Gastroesophageal sphincter (tissue), 4 donors: ENCODE measurements around the gene SYNDIG1L. TPM values are rescaled to one million over a fixed set of nuclear protein-coding genes. Genes with fewer than 3 reads are reported as not detected.
A peak's percentile ranks its signal among the peaks of the same experiment; 100 is the strongest.
"Not testable (repeated sequence)": the region's sequence is repeated elsewhere in the genome, so short reads cannot be mapped to it uniquely, and the experiment has no call there.

Source experiments
- ATAC-seq: fragments of 150-250 bp; one replicate; pipeline ENCODE4 v1.9.1; 2016; ENCODE audit warnings: mild to moderate bottlenecking, moderate library complexity
- H3K27ac ChIP-seq, 4 donors: fragments of 200-600 bp; sonication (generic) in 3 of 4; 1 replicate in 3 of 4; 2 replicates in 1 of 4; pipeline ENCODE4 v1.5.1; 2016 to 2019
- H3K27me3 ChIP-seq: fragments of 200-600 bp; sonication (generic); one replicate; pipeline ENCODE4 v1.5.1; 2019
- H3K36me3 ChIP-seq, 2 donors: fragments of 200-600 bp; sonication (generic); one replicate each; pipeline ENCODE4 v1.5.1; 2019; ENCODE audit warnings: control low read depth in 1 of 2
- H3K4me1 ChIP-seq, 3 donors: fragments of 200-600 bp; sonication (generic); 1 replicate in 2 of 3; 2 replicates in 1 of 3; pipeline ENCODE4 v1.5.1; 2016 to 2019; ENCODE audit warnings: control low read depth in 2 of 3
- H3K4me3 ChIP-seq, 2 donors: fragments of 200-600 bp; sonication (generic); one replicate each; pipeline ENCODE4 v1.5.1; 2019; ENCODE audit warnings: mild to moderate bottlenecking in 1 of 2, moderate library complexity in 1 of 2
- H3K9me3 ChIP-seq, 3 donors: fragments of 200-600 bp; sonication (generic); one replicate each; pipeline ENCODE4 v1.5.1; 2017 to 2019; ENCODE audit warnings: control low read depth in 2 of 3
- EP300 ChIP-seq: sonication (generic); formaldehyde crosslinking; IDR thresholded peaks from one replicate; pipeline ENCODE4 v1.6.1; 2017; ENCODE audit warnings: antibody characterized with exemption, mild to moderate bottlenecking
- POLR2A ChIP-seq, 2 donors: fragments of 450-650 bp; IDR thresholded peaks; one replicate each; pipeline ENCODE4 v1.6.1; 2017; ENCODE audit warnings: antibody characterized with exemption in 2 of 2, mild to moderate bottlenecking in 2 of 2, moderate library complexity in 1 of 2
- POLR2AphosphoS5 ChIP-seq: sonication (generic); formaldehyde crosslinking; IDR thresholded peaks from one replicate; pipeline ENCODE4 v1.6.1; 2017; ENCODE audit warnings: antibody characterized with exemption
- WGBS, 2 donors: methylation state at CpG; one replicate each; pipeline ENCODE4 v1.1.5; 2018; ENCODE audit warnings: low coverage in 1 of 2; 5-methylcytosine and 5-hydroxymethylcytosine counted together
- total RNA-seq, 4 donors: library from RNA; depleted of rRNA; stranded (reverse); fragments of >200 nt; gene quantifications; one replicate each; pipeline ENCODE4 v1.1.0, GENCODE V29; 2016
- TF ChIP-seq, protein P1 (sequence below), 4 experiments: fragments of 200-600 bp in 2 of 4; fragments of 450-650 bp in 2 of 4; sonication (generic) in 1 of 4; IDR thresholded peaks; one replicate each; pipeline ENCODE4 v1.5.1; 2017 to 2019; ENCODE audit warnings: antibody characterized with exemption in 4 of 4, mild to moderate bottlenecking in 2 of 4, moderate library complexity in 2 of 4

Gene SYNDIG1L
- total RNA-seq, 4 donors from 2014 or later, result 0.20 to 0.47 (median 0.27) TPM; not detected in 1

- ATAC-seq, result no peak
- WGBS, 2 donors, result 95 to 100% methylated on average over 3 of the region's 3 CpGs
- H3K27ac ChIP-seq, result no peak overlapping the region
- TF ChIP-seq POLR2A (IDR thresholded peaks at IDR 0.05) (no peak), EP300 (no peak), POLR2AphosphoS5 (no peak)
- TF ChIP-seq, protein P1, sequence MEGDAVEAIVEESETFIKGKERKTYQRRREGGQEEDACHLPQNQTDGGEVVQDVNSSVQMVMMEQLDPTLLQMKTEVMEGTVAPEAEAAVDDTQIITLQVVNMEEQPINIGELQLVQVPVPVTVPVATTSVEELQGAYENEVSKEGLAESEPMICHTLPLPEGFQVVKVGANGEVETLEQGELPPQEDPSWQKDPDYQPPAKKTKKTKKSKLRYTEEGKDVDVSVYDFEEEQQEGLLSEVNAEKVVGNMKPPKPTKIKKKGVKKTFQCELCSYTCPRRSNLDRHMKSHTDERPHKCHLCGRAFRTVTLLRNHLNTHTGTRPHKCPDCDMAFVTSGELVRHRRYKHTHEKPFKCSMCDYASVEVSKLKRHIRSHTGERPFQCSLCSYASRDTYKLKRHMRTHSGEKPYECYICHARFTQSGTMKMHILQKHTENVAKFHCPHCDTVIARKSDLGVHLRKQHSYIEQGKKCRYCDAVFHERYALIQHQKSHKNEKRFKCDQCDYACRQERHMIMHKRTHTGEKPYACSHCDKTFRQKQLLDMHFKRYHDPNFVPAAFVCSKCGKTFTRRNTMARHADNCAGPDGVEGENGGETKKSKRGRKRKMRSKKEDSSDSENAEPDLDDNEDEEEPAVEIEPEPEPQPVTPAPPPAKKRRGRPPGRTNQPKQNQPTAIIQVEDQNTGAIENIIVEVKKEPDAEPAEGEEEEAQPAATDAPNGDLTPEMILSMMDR (IDR thresholded peaks at IDR 0.05), result no peak
- no peaks in the 10 kb centered on the region for H3K36me3 ChIP-seq
- H3K4me3 ChIP-seq, result no peak overlapping the region
- H3K27me3 ChIP-seq, result no peaks in the 10 kb centered on the region
- H3K9me3 ChIP-seq, result no peaks in the 10 kb centered on the region
- H3K4me1 ChIP-seq, result no peaks in the 10 kb centered on the region
Measured at GRCh38 chr14:74462993-74463392, 37.0 kb upstream of the SYNDIG1L start.

DNA sequence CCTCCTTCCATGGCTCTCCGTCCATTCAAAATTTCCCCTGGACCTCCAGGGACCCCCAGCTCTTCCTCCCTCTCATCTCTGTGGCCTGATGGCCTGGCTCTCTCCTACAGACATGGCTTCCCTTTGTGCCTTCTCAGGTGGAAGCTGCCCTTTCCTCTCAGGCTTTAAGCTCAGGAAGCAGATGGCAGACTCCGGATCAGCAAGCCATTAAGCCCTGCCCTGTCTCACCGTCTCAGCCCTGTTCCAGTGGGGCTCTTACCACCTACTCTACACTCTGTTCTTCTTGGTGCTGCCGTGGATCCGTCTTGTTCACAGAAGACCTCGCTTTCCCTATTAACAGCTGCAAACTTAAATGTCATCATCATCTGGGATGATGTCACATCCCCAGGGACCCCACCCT lies 34.0 kb upstream of the SYNDIG1L start:
- Histone ChIP-seq H3K4me3 (no peak overlapping the region), H3K36me3 (no peaks in the 10 kb centered on the region), H3K9me3 (no peaks in the 10 kb centered on the region), H3K4me1 (no peaks in the 10 kb centered on the region), H3K27ac (no peak overlapping the region), H3K27me3 (no peaks in the 10 kb centered on the region)
- ATAC-seq, result no peak
- TF ChIP-seq, protein P1 (IDR thresholded peaks at IDR 0.05), result no peak
- TF ChIP-seq EP300, result no peak
- TF ChIP-seq POLR2A (IDR thresholded peaks at IDR 0.05), result no peak
- TF ChIP-seq POLR2AphosphoS5, result no peak
- 82 to 90% methylated on average over 4 to 6 of the region's 6 CpGs for WGBS, 2 donors

DNA sequence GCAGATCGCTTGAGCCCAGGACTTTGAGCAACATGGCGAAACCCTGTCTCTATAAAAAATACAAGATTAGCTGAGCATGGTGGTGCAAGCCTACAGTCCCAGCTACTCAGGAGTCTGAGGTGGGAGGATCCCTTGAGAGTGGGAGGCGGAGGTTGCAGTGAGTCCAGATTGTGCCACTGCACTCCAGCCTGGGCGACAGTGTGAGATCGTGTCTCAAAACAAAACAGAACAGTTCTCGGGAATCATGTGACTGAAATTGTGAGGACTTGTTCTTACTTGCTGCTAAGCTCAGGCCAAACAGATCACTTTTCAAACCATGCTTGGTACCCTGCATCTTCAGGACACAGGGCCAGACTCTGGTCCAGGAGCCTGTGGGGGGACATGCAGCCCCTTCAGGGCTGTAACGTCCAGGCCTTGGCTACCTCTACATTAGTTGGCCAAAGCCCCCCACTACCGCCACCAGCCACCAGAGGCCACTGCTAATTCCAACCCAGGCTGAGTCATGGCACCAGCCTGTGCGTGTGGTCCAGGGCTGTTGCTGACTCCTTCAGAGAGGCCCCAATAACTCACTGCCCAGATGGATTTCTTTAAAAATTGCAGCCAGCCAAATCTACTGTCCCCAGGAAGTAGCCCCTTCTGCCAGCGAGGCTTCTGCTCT lies 33.4 kb upstream of the SYNDIG1L start:
- Histone ChIP-seq H3K4me3 (no peak overlapping the region), H3K4me1 (no peaks in the 10 kb centered on the region), H3K27me3 (no peaks in the 10 kb centered on the region), H3K9me3 (no peaks in the 10 kb centered on the region), H3K36me3 (no peaks in the 10 kb centered on the region), H3K27ac (no peak overlapping the region)
- TF ChIP-seq POLR2A (IDR thresholded peaks at IDR 0.05), result no peak
- TF ChIP-seq, protein P1 (IDR thresholded peaks at IDR 0.05), result peak in 2 of 4 experiments; percentile 34 to 48
- ATAC-seq, result no peak
- WGBS, 2 donors, result 68 to 90% methylated on average over 2 to 4 of the region's 10 CpGs

GRCh38 chr14:74457565-74457895 lies 31.5 kb upstream of the SYNDIG1L start:
- TF ChIP-seq POLR2A (IDR thresholded peaks at IDR 0.05), result no peak
- TF ChIP-seq, protein P1 (IDR thresholded peaks at IDR 0.05), result no peak
- no peak for TF ChIP-seq EP300
- TF ChIP-seq POLR2AphosphoS5, result no peak

DNA sequence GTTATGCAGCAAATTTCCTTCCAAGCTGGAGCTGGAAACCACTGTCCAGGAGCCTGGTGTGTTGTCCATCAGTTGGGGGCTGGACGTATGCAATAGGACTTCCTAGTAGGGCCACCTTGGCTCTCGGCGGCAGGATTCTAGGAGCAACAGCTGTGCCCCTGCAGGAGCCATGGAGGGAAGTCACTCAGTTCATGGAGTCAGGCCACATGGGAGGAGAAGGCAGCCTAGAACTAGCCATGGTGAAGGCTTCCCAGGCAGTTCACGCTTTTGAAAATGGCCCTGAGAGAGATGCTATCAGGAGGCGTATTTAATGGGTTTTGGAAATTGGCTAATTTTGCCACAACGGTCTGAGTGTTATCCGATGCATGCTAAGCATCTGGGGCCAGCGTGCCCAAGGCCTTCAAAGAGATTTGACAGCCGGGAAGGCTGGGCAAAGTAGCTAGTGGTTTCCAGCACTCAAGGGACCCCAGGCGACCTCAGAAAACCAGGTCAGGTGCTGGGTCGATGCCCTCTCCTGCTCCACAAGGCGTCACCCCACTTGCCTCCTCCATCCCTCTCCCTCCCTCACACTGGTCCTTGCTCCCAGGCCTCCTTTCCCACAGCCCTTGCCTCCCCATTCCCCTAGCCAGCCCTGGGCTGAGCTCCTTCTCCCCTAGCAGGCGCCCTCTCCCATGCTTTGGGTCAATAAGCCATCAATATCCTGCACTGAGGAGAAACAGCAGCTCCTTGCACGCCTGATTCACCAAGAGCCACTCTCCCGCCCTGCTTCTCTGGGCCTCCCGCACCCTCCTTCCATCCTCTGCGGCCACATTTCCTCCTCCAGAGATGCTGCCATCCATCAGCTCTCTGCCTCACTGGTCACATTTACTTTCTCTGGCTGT lies 30.9 kb upstream of the SYNDIG1L start:
- no peaks in the 10 kb centered on the region for H3K27me3 ChIP-seq
- TF ChIP-seq POLR2A (IDR thresholded peaks at IDR 0.05) (no peak), POLR2AphosphoS5 (no peak), EP300 (no peak)
- TF ChIP-seq, protein P1 (IDR thresholded peaks at IDR 0.05), result no peak
- no peak overlapping the region for H3K27ac ChIP-seq
- WGBS, 2 donors, result 72 to 80% methylated on average over 7 to 12 of the region's 17 CpGs
- H3K4me1 ChIP-seq, result no peaks in the 10 kb centered on the region
- H3K9me3 ChIP-seq, result no peaks in the 10 kb centered on the region
- no peaks in the 10 kb centered on the region for H3K36me3 ChIP-seq
- no peak for ATAC-seq
- H3K4me3 ChIP-seq, result no peak overlapping the region

More at GRCh38 chr14:74457565-74457895, 31.5 kb upstream of the SYNDIG1L start:
- 64% methylated on average over 4 of the region's 4 CpGs; no CpG with 5 or more reads in 1 of the 2 donors for WGBS, 2 donors
- Histone ChIP-seq H3K36me3 (no peaks in the 10 kb centered on the region), H3K27ac (no peak overlapping the region), H3K27me3 (no peaks in the 10 kb centered on the region), H3K4me3 (no peak overlapping the region), H3K9me3 (no peaks in the 10 kb centered on the region), H3K4me1 (no peaks in the 10 kb centered on the region)
- ATAC-seq, result no peak

DNA sequence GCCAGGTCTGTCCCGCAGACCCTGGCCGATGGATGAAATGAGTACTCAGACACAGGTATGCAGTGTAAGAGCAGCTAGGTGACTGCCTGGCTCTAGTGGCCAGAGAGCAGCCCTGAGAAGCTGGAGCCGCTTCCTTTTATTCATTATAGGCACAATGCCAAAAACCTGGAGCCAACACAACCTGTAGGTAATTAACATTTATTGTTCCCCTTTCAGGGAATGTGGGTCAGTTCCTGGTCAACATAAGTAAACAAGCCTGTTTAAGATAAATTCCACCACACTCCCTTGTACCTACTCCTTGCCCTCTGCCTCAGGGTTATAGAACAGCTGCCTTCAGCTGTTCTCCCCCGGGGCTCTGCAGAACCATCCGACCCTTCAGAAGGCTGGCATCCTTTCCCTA lies 28.4 kb upstream of the SYNDIG1L start:
- not testable (repeated sequence) for H3K36me3 ChIP-seq, H3K4me1 ChIP-seq, H3K4me3 ChIP-seq, H3K27ac ChIP-seq, H3K9me3 ChIP-seq, ATAC-seq, H3K27me3 ChIP-seq
- 65 to 81% methylated on average over 2 to 5 of the region's 5 CpGs for WGBS, 2 donors
